ENCODE measurements around the gene METTL22. TPM values are rescaled to one million over a fixed set of nuclear protein-coding genes. Genes with fewer than 3 reads are reported as not detected.

Gene METTL22
- polyA plus RNA-seq, 2 of the 4 experiments (the other 2 are of a cell fraction) = 21.0 to 40.9 TPM

DNA sequence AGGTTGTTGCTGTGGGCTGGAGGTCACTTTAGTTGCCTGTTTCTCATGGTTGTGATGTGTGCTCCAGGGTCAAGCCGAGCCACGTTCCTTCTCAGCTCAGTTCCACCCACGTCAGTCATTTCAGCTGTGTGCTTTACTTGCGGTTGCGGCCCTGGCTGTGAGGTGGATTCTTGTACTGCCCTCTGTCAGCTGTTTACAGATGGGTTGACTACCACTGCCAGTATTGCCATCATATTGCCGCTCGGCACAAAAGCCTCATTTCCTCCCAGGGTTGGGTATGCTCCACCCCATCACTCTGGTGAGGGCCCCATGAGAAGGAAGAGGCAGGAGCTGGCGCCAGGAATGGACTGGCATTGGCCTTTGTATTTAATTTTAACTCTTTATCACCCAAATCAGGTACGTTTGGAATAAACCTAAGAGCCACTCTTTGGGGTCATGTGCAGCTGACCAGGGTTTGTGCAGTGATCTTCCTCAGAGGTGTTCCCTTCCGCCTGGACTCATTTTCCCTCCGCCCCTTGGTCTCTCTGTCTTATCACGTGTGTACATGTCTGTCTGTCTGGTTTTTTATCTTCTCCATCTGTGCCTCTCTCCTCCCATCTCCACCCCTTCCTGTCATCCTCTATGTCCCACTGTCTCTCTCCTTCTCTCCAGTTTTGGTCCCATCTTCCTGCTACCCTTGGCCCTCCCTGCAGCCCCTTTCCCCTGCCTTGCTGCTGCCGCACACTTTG lies 25.0 kb downstream of the METTL22 start:
- WGBS (ENCODE audit: missing lambda C conversion rate) = 83% methylated on average over 13 of the region's 13 CpGs
- CTCF ChIA-PET = interaction anchor here (0.6 to 1.4 kb wide), 5 partner anchors 11 to 357 kb away, joined by 3 to 5 read pairs (median 3); no protein-coding TSS in a partner anchor
- POLR2A ChIA-PET = no interaction called here
- Histone ChIP-seq H3K9me3 (no peaks in the 10 kb centered on the region), H3K4me1 (no peaks in the 10 kb centered on the region), H3K27ac (no peak overlapping the region), H3K4me2 (no peak overlapping the region), H3K4me3 (no peak overlapping the region)
- ATAC-seq (no peak), FAIRE-seq (no peak), DNase-seq (ENCODE audit: low read depth in 1 of 2, low spot score in 1 of 2) (no peak)
- TF ChIP-seq, protein P1, sequence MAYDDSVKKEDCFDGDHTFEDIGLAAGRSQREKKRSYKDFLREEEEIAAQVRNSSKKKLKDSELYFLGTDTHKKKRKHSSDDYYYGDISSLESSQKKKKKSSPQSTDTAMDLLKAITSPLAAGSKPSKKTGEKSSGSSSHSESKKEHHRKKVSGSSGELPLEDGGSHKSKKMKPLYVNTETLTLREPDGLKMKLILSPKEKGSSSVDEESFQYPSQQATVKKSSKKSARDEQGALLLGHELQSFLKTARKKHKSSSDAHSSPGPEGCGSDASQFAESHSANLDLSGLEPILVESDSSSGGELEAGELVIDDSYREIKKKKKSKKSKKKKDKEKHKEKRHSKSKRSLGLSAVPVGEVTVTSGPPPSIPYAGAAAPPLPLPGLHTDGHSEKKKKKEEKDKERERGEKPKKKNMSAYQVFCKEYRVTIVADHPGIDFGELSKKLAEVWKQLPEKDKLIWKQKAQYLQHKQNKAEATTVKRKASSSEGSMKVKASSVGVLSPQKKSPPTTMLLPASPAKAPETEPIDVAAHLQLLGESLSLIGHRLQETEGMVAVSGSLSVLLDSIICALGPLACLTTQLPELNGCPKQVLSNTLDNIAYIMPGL (CRISPR knock-in tag; IDR thresholded peaks at IDR 0.05; ENCODE audit: borderline replicate concordance) = no peak
- TF ChIP-seq GATA3 (IDR thresholded peaks at IDR 0.05; ENCODE audit: borderline replicate concordance) (no peak), POLR2A (IDR thresholded peaks at IDR 0.05; ENCODE audit: low read length) (no peak), CBX2 (IDR thresholded peaks at IDR 0.05; ENCODE audit: borderline replicate concordance, low read depth) (no peak), ZC3H11A (IDR thresholded peaks at IDR 0.05) (no peak), RCOR1 (IDR thresholded peaks at IDR 0.05; ENCODE audit: low read depth, low read length) (no peak), HOXA7 (CRISPR knock-in tag; IDR thresholded peaks at IDR 0.05) (no peak), TFCP2L1 (CRISPR knock-in tag; IDR thresholded peaks at IDR 0.05) (no peak), SMC3 (IDR thresholded peaks at IDR 0.05) (no peak)
- TF ChIP-seq, protein P2, sequence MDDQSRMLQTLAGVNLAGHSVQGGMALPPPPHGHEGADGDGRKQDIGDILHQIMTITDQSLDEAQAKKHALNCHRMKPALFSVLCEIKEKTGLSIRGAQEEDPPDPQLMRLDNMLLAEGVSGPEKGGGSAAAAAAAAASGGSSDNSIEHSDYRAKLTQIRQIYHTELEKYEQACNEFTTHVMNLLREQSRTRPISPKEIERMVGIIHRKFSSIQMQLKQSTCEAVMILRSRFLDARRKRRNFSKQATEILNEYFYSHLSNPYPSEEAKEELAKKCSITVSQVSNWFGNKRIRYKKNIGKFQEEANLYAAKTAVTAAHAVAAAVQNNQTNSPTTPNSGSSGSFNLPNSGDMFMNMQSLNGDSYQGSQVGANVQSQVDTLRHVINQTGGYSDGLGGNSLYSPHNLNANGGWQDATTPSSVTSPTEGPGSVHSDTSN (IDR thresholded peaks at IDR 0.05) = no peak
- TF ChIP-seq, protein P3, sequence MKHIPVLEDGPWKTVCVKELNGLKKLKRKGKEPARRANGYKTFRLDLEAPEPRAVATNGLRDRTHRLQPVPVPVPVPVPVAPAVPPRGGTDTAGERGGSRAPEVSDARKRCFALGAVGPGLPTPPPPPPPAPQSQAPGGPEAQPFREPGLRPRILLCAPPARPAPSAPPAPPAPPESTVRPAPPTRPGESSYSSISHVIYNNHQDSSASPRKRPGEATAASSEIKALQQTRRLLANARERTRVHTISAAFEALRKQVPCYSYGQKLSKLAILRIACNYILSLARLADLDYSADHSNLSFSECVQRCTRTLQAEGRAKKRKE (CRISPR knock-in tag; IDR thresholded peaks at IDR 0.05; ENCODE audit: low read depth) = no peak

DNA sequence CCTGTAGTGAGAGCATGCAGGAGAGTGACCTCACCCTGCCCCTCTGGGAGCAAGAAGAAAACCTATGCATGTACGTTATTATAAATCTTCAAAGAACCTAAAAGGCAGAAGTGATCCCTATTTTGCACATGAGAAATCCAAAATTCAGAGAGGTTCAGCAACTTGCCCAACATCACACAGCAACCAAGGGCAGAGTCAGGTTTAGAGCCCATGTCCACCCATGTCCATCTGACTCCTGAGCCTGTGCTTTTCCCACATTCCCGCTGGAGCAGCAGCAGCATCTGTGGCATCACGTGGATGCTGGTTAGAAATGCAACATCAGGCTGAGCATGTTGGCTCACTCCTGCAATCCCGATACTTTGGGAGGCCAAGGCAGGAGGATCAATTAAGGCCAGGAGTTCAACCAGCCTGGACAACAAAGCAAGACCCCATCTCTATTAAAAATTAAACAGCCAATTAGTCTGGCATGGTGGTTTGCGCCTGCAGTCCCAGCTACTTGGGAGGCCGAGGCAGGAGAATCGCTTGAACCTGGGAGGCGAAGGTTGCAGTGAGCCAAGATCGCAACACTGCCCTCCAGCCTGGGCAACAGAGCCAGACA lies 26.3 kb downstream of the METTL22 start:
- Histone ChIP-seq H3K27ac (no peak overlapping the region), H3K4me2 (no peak overlapping the region), H3K4me3 (no peak overlapping the region), H3K4me1 (no peaks in the 10 kb centered on the region), H3K9me3 (no peaks in the 10 kb centered on the region)
- FAIRE-seq (no peak), ATAC-seq (no peak), DNase-seq (ENCODE audit: low read depth in 1 of 2, low spot score in 1 of 2) (no peak)
- CTCF ChIA-PET = interaction anchor here (2.0 kb wide), 1 partner anchor 22 kb away, joined by 5 read pairs; no protein-coding TSS in a partner anchor
- POLR2A ChIA-PET = no interaction called here
- TF ChIP-seq ZFP36 (IDR thresholded peaks at IDR 0.05; ENCODE audit: borderline replicate concordance, partially characterized antibody) (peak; percentile 46), CHD2 (IDR thresholded peaks at IDR 0.05; ENCODE audit: low read length, partially characterized antibody) (no peak)
- 73% methylated on average over 9 of the region's 9 CpGs for WGBS (ENCODE audit: missing lambda C conversion rate)

DNA sequence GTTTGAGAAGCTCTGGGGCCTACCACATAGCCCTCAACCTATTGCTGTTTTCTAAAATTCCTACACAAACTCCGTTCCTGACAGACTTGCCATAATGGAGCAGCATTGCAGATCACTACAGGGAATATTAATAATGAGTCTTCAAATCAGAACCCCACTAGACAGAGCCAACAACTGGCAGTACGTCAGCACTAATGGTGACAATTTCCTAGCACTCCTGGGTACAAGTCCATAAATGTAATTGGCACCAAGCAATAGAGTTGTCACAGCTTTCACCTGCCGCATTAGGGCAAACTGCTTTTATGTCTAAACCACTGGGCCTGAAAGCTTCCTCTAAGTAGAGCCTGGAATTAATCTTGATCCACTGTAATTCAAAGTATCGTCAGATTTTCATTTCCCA lies 27.4 kb downstream of the METTL22 start:
- FAIRE-seq (no peak), DNase-seq (ENCODE audit: low read depth in 1 of 2, low spot score in 1 of 2) (no peak), ATAC-seq (no peak)
- WGBS (ENCODE audit: missing lambda C conversion rate) = 95% methylated on average over 4 of the region's 4 CpGs
- H3K4me1 ChIP-seq = no peaks in the 10 kb centered on the region
- ChIA-PET CTCF (interaction anchor here (0.8 to 2.0 kb wide), 5 partner anchors 11 to 1158 kb away, joined by 3 to 7 read pairs (median 3); no protein-coding TSS in a partner anchor), POLR2A (no interaction called here)
- no peak overlapping the region for H3K27ac ChIP-seq
- no peaks in the 10 kb centered on the region for H3K9me3 ChIP-seq
- no peak overlapping the region for H3K4me2 ChIP-seq
- TF ChIP-seq RFX5 (IDR thresholded peaks at IDR 0.05) (no peak), CHD2 (IDR thresholded peaks at IDR 0.05; ENCODE audit: low read length, partially characterized antibody) (no peak), NFE2L2 (conservative IDR thresholded peaks at IDR 0.05; ENCODE audit: low read length) (no peak), ZC3H11A (IDR thresholded peaks at IDR 0.05) (no peak), ZNF302 (CRISPR knock-in tag; IDR thresholded peaks at IDR 0.05) (no peak), ZSCAN20 (CRISPR knock-in tag; IDR thresholded peaks at IDR 0.05) (no peak), KDM5A (IDR thresholded peaks at IDR 0.05) (no peak), JUNB (IDR thresholded peaks at IDR 0.05) (no peak), SREBF2 (IDR thresholded peaks at IDR 0.05) (no peak)
- TF ChIP-seq, protein P4, sequence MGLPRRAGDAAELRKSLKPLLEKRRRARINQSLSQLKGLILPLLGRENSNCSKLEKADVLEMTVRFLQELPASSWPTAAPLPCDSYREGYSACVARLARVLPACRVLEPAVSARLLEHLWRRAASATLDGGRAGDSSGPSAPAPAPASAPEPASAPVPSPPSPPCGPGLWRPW (IDR thresholded peaks at IDR 0.05) = no peak
- TF ChIP-seq, protein P3 (CRISPR knock-in tag; IDR thresholded peaks at IDR 0.05; ENCODE audit: low read depth) = no peak
- TF ChIP-seq, protein P5, sequence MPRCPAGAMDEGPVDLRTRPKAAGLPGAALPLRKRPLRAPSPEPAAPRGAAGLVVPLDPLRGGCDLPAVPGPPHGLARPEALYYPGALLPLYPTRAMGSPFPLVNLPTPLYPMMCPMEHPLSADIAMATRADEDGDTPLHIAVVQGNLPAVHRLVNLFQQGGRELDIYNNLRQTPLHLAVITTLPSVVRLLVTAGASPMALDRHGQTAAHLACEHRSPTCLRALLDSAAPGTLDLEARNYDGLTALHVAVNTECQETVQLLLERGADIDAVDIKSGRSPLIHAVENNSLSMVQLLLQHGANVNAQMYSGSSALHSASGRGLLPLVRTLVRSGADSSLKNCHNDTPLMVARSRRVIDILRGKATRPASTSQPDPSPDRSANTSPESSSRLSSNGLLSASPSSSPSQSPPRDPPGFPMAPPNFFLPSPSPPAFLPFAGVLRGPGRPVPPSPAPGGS (IDR thresholded peaks at IDR 0.05) = no peak
- H3K4me3 ChIP-seq = no peak overlapping the region

Data from A549 (cell line).